HCT116 (cell line): ENCODE results near the gene TAB3. TPM values are rescaled to one million over a fixed set of nuclear protein-coding genes. Genes with fewer than 3 reads are reported as not detected.
A peak's percentile ranks its signal among the peaks of the same experiment; 100 is the strongest.

Source experiments
- ATAC-seq: fragments of 200-7000 bp; cut with Tn5 transposase; 2 replicates; pipeline ENCODE4 v1.9.1; 2020; ENCODE audit warnings: mild to moderate bottlenecking, moderate library complexity
- BruUV-seq: library from RNA; stranded (reverse); fragments of 400-500 nt; replicated peaks from 2 replicates; lab custom pipeline; 2021; lab: Mats Ljungman, UMichigan
- CTCF ChIA-PET: fragments of 300-600 bp; sonication (Branson Sonifier 250); formaldehyde crosslinking; loops from one replicate; lab custom pipeline; 2021; ENCODE audit warnings: antibody characterized with exemption; lab: Charles Lee
- POLR2A ChIA-PET: fragments of 300-600, 350-600 bp; sonication (Branson Sonifier 250); formaldehyde crosslinking; loops from one replicate; lab custom pipeline; 2021; ENCODE audit warnings: antibody characterized with exemption; lab: Charles Lee
- RAD21 ChIA-PET, 2 experiments: fragments of 300-600 bp; sonication (Branson Sonifier 250); formaldehyde crosslinking; loops; one replicate each; lab custom pipeline; 2023; ENCODE audit warnings: low total read pairs in 2 of 2; ENCODE audit not compliant: uncharacterized antibody in 2 of 2, unreplicated experiment in 2 of 2, low non-redundant PET in 1 of 2; lab: Charles Lee
- DNase-seq: peaks from one replicate; pipeline ENCODE4 v3.0.0-alpha.2; 2010; ENCODE audit warnings: low read depth, low spot score
- H2AFZ ChIP-seq: fragments of 200-600 bp; shearing (Covaris generic), sonication (generic); 2 replicates; pipeline ENCODE4 v1.6.1; 2017; ENCODE audit warnings: low read depth, mixed run types, mixed read lengths, antibody characterized with exemption, low read length; ENCODE audit not compliant: poor library complexity, severe bottlenecking
- H3K27ac ChIP-seq: 2 replicates; pipeline ENCODE4 v1.5.1; 2012; ENCODE audit warnings: low read depth, low read length
- H3K27me3 ChIP-seq: fragments of 200-600 bp; sonication (generic); 2 replicates; pipeline ENCODE4 v1.6.1; 2016; ENCODE audit warnings: mixed run types, low read length, mixed read lengths; ENCODE audit not compliant: insufficient read depth
- H3K36me3 ChIP-seq, 2 experiments: fragments of 200-500 bp in 1 of 2; fragments of 200-600 bp in 1 of 2; sonication (Bioruptor generic) in 1 of 2; sonication (generic) in 1 of 2; 2 replicates each; pipeline versions ENCODE4 v1.5.1 to v1.6.1; 2014 to 2016; ENCODE audit warnings: low read length in 2 of 2, inconsistent platforms in 1 of 2, mixed read lengths in 1 of 2, mixed run types in 1 of 2; ENCODE audit not compliant: insufficient read depth in 2 of 2, control insufficient read depth in 1 of 2
- H3K4me1 ChIP-seq, 2 experiments: fragments of 200-600 bp in 1 of 2; sonication (generic) in 1 of 2; 2 replicates each; pipeline versions ENCODE4 v1.5.1 to v1.6.1; 2012 to 2017; ENCODE audit warnings: low read length in 2 of 2, inconsistent platforms in 1 of 2, mild to moderate bottlenecking in 1 of 2, mixed read lengths in 1 of 2, mixed run types in 1 of 2, moderate library complexity in 1 of 2; ENCODE audit not compliant: insufficient read depth in 2 of 2, control insufficient read depth in 1 of 2
- H3K4me2 ChIP-seq: fragments of 200-600 bp; sonication (generic); 2 replicates; pipeline ENCODE4 v1.6.1; 2017; ENCODE audit warnings: mixed run types, low read length, mixed read lengths
- H3K4me3 ChIP-seq, 2 experiments: fragments of 200-600 bp in 1 of 2; sonication (generic) in 1 of 2; replicated peaks in 1 of 2; 2 replicates each; pipeline ENCODE4 v1.5.1; 2011 to 2016; ENCODE audit warnings: low read length in 2 of 2, control low read depth in 1 of 2, low read depth in 1 of 2, mild to moderate bottlenecking in 1 of 2, mixed read lengths in 1 of 2, mixed run types in 1 of 2
- H3K79me2 ChIP-seq: fragments of 200-600 bp; sonication (generic); 2 replicates; pipeline ENCODE4 v1.6.1; 2017; ENCODE audit warnings: mild to moderate bottlenecking, mixed run types, low read length, moderate library complexity, mixed read lengths; ENCODE audit not compliant: insufficient read depth
- H3K9ac ChIP-seq: fragments of 200-600 bp; sonication (generic); 2 replicates; pipeline ENCODE4 v1.6.1; 2016; ENCODE audit warnings: low read length, mixed read lengths
- H3K9me2 ChIP-seq: fragments of 200-600 bp; sonication (generic), shearing (Covaris generic); 2 replicates; pipeline ENCODE4 v1.6.1; 2017; ENCODE audit warnings: mixed run types, mild to moderate bottlenecking, moderate library complexity; ENCODE audit not compliant: insufficient read depth
- H3K9me3 ChIP-seq, 2 experiments: fragments of 200-500 bp in 1 of 2; fragments of 200-600 bp in 1 of 2; sonication (Bioruptor generic) in 1 of 2; sonication (generic) in 1 of 2; 2 replicates each; pipeline ENCODE4 v1.6.1; 2014 to 2017; ENCODE audit warnings: low read length in 2 of 2, mixed read lengths in 2 of 2, inconsistent platforms in 1 of 2, low read depth in 1 of 2, mild to moderate bottlenecking in 1 of 2, mixed run types in 1 of 2, moderate library complexity in 1 of 2; ENCODE audit not compliant: control insufficient read depth in 1 of 2, insufficient read depth in 1 of 2
- H4K20me1 ChIP-seq: fragments of 200-600 bp; sonication (generic), shearing (Covaris generic); 2 replicates; pipeline ENCODE4 v1.6.1; 2017; ENCODE audit warnings: mixed run types, mild to moderate bottlenecking, moderate library complexity; ENCODE audit not compliant: insufficient read depth
- ATF3 ChIP-seq: IDR thresholded peaks from 2 replicates; pipeline ENCODE4 v1.6.1; 2012
- CTCF ChIP-seq, 3 experiments: fragments of 200-600 bp in 1 of 3; sonication (generic) in 1 of 3; IDR thresholded peaks in 2 of 3; conservative IDR thresholded peaks in 1 of 3; 2 replicates each; pipeline ENCODE4 v1.5.1; 2012 to 2017; ENCODE audit warnings: low read depth in 2 of 3, low read length in 2 of 3, antibody characterized with exemption in 1 of 3, borderline replicate concordance in 1 of 3, control low read depth in 1 of 3, mild to moderate bottlenecking in 1 of 3, mixed read lengths in 1 of 3, mixed run types in 1 of 3, moderate library complexity in 1 of 3; ENCODE audit not compliant: insufficient read depth in 1 of 3
- ELF1 ChIP-seq: IDR thresholded peaks from 2 replicates; pipeline ENCODE4 v1.6.1; 2012; ENCODE audit warnings: low read depth, borderline replicate concordance
- JUND ChIP-seq: IDR thresholded peaks from 2 replicates; pipeline ENCODE4 v1.6.1; 2012
- MAX ChIP-seq: IDR thresholded peaks from 2 replicates; pipeline ENCODE4 v1.6.1; 2012
- RAD21 ChIP-seq: IDR thresholded peaks from 2 replicates; pipeline ENCODE4 v1.6.1; 2012; ENCODE audit warnings: low read depth, mild to moderate bottlenecking
- SRF ChIP-seq: IDR thresholded peaks from 2 replicates; pipeline ENCODE4 v1.6.1; 2012; ENCODE audit warnings: low read depth
- ZFX ChIP-seq: fragments of 450-650 bp; IDR thresholded peaks from 2 replicates; pipeline ENCODE4 v1.6.1; 2017
- intact Hi-C: fragments of 100-400 bp; cut with micrococcal nuclease; formaldehyde crosslinking; loops from 2 replicates; pipeline ENCODE4 v1.10.0; 2022
- total RNA-seq: library from RNA; stranded (reverse); gene quantifications from one replicate; pipeline ENCODE4 v1.2.1, GENCODE V29; 2021; ENCODE audit not compliant: unreplicated experiment

TAB3 gene
- total RNA-seq, 1 experiment from 2014 or later, result 11.2 TPM

GRCh38 chrX:30865612-30866011 lies 23.4 kb downstream of the TAB3 start:
- Histone ChIP-seq H3K27ac (no peak overlapping the region), H3K27me3 (no peaks in the 10 kb centered on the region), H3K9me3 (no peaks in the 10 kb centered on the region), H3K9me2 (no peaks in the 10 kb centered on the region), H3K4me1 (no peaks in the 10 kb centered on the region), H3K9ac (no peak overlapping the region), H3K4me3 (no peak overlapping the region)
- POLR2A ChIA-PET, result no interaction called here
- CTCF ChIA-PET, result interaction anchor here (0.8 kb wide), 1 partner anchor 130 kb away, joined by 3 read pairs; no protein-coding TSS in a partner anchor
- DNase-seq, result no peak
- ATAC-seq, result no peak
- RAD21 ChIA-PET, result no interaction called here
- intact Hi-C loops, result no loop called here
- TF ChIP-seq ELF1 (no peak), JUND (no peak), SRF (no peak), ZFX (no peak), ATF3 (no peak), MAX (no peak)
- TF ChIP-seq, all 23 proteins: peak for 0
- no TSS peak for BruUV-seq
- Histone ChIP-seq H3K4me2 (no peak overlapping the region), H3K36me3 (no peaks in the 10 kb centered on the region), H4K20me1 (no peaks in the 10 kb centered on the region), H2AFZ (no peak overlapping the region), H3K79me2 (no peaks in the 10 kb centered on the region)

GRCh38 chrX:30865015-30865414 lies 24.0 kb downstream of the TAB3 start:
- H3K79me2 ChIP-seq, result no peaks in the 10 kb centered on the region
- ChIA-PET CTCF (interaction anchor here (0.8 kb wide), 1 partner anchor 129 kb away, joined by 3 read pairs; no protein-coding TSS in a partner anchor), POLR2A (no interaction called here)
- intact Hi-C loops, result no loop called here
- no peak overlapping the region for H3K9ac ChIP-seq
- ATAC-seq, result peak; percentile 87
- no peaks in the 10 kb centered on the region for H4K20me1 ChIP-seq
- TF ChIP-seq CTCF (IDR thresholded peaks at IDR 0.05 in 2 of 3, conservative IDR thresholded peaks at IDR 0.05 in 1 of 3; ENCODE audit: borderline replicate concordance in 1 of 3, insufficient read depth in 1 of 3, low read depth in 2 of 3, low read length in 2 of 3) (peak in 2 of 3 experiments; percentile 49; a peak in 3 of 6 replicates), ZFX (no peak), RAD21 (0 out of 2 replicates have a peak, but pooled peaks have one; percentile 7)
- TF ChIP-seq, all 23 proteins: peak for 2
- BruUV-seq, result no TSS peak
- Histone ChIP-seq H3K9me2 (no peaks in the 10 kb centered on the region), H3K4me1 (no peaks in the 10 kb centered on the region), H3K4me3 (no peak overlapping the region), H3K9me3 (no peaks in the 10 kb centered on the region), H3K4me2 (no peak overlapping the region), H3K36me3 (no peaks in the 10 kb centered on the region), H2AFZ (no peak overlapping the region), H3K27me3 (no peaks in the 10 kb centered on the region), H3K27ac (no peak overlapping the region)
- RAD21 ChIA-PET, result no interaction called here
- DNase-seq, result no peak
